IMR-90 (cell line): Measurements from ENCODE around the gene AKR1C2.
"Not testable (repeated sequence)": the region's sequence is repeated elsewhere in the genome, so short reads cannot be mapped to it uniquely, and the experiment has no call there.

Source experiments
- BHLHE40 ChIP-seq: fragments of 150-350 bp; IDR thresholded peaks from 2 replicates; pipeline ENCODE4 v1.6.1; 2016; ENCODE audit warnings: mild to moderate bottlenecking, low read depth, low read length
- CEBPB ChIP-seq: IDR thresholded peaks from 2 replicates; pipeline ENCODE4 v1.6.1; 2012; ENCODE audit warnings: low read depth, low read length, improper control_type of control experiment
- MXI1 ChIP-seq: IDR thresholded peaks from 2 replicates; pipeline ENCODE4 v1.6.1; 2012; ENCODE audit warnings: low read depth, mild to moderate bottlenecking, low read length, moderate library complexity, borderline replicate concordance
- POLR2A ChIP-seq: IDR thresholded peaks from 2 replicates; pipeline ENCODE4 v1.6.1; 2012; ENCODE audit warnings: mild to moderate bottlenecking, low read depth, low read length
- RAD21 ChIP-seq: IDR thresholded peaks from 2 replicates; pipeline ENCODE4 v1.6.1; 2012; ENCODE audit warnings: low read length, improper control_type of control experiment
- RCOR1 ChIP-seq: IDR thresholded peaks from 2 replicates; pipeline ENCODE4 v1.6.1; 2012; ENCODE audit warnings: mild to moderate bottlenecking, low read length, improper control_type of control experiment; ENCODE audit not compliant: insufficient replicate concordance
- RFX5 ChIP-seq: IDR thresholded peaks from 2 replicates; pipeline ENCODE4 v1.8.0; 2012; ENCODE audit warnings: low read depth, mild to moderate bottlenecking, low read length, moderate library complexity
- SMC3 ChIP-seq: fragments of 150-350 bp; IDR thresholded peaks from 2 replicates; pipeline ENCODE4 v1.6.1; 2016; ENCODE audit warnings: low read depth, mild to moderate bottlenecking, antibody characterized with exemption, low read length, moderate library complexity
- TF ChIP-seq, protein P1 (sequence below): conservative IDR thresholded peaks from 2 replicates; pipeline ENCODE4 v1.5.1; 2012; ENCODE audit warnings: mild to moderate bottlenecking, low read depth, low read length, improper control_type of control experiment
- TF ChIP-seq, protein P2 (sequence below): fragments of 150-350 bp; IDR thresholded peaks from 2 replicates; pipeline ENCODE4 v1.6.1; 2017; ENCODE audit warnings: mild to moderate bottlenecking, antibody characterized with exemption, low read length, low read depth
- TF ChIP-seq, protein P3 (sequence below): fragments of 150-350 bp; IDR thresholded peaks from 2 replicates; pipeline ENCODE4 v1.6.1; 2016; ENCODE audit warnings: low read depth, mild to moderate bottlenecking, low read length, moderate library complexity, borderline replicate concordance

DNA sequence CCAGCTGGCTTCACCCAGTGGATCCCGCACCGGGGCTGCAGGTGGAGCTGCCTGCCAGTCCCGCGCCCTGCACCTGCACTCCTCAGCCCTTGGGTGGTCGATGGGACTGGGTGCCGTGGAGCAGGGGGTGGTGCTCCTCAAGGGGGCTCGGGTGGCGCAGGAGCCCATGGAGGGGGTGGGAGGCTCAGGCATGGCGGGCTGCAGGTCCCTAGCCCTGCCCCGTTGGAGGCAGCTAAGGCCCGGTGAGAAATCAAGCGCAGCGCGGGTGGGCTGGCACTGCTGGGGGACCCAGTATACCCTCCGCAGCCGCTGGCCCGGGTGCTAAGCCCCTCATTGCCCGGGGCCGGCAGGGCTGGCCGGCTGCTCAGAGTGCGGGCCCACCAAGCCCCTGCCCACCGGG lies 28.8 kb upstream of the AKR1C2 start:
- TF ChIP-seq CEBPB, POLR2A, BHLHE40, MXI1, RFX5, RAD21, SMC3, RCOR1: not testable (repeated sequence)
- TF ChIP-seq, protein P1, sequence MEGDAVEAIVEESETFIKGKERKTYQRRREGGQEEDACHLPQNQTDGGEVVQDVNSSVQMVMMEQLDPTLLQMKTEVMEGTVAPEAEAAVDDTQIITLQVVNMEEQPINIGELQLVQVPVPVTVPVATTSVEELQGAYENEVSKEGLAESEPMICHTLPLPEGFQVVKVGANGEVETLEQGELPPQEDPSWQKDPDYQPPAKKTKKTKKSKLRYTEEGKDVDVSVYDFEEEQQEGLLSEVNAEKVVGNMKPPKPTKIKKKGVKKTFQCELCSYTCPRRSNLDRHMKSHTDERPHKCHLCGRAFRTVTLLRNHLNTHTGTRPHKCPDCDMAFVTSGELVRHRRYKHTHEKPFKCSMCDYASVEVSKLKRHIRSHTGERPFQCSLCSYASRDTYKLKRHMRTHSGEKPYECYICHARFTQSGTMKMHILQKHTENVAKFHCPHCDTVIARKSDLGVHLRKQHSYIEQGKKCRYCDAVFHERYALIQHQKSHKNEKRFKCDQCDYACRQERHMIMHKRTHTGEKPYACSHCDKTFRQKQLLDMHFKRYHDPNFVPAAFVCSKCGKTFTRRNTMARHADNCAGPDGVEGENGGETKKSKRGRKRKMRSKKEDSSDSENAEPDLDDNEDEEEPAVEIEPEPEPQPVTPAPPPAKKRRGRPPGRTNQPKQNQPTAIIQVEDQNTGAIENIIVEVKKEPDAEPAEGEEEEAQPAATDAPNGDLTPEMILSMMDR, result not testable (repeated sequence)
- TF ChIP-seq, protein P2, sequence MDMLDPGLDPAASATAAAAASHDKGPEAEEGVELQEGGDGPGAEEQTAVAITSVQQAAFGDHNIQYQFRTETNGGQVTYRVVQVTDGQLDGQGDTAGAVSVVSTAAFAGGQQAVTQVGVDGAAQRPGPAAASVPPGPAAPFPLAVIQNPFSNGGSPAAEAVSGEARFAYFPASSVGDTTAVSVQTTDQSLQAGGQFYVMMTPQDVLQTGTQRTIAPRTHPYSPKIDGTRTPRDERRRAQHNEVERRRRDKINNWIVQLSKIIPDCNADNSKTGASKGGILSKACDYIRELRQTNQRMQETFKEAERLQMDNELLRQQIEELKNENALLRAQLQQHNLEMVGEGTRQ, result not testable (repeated sequence)
- TF ChIP-seq, protein P3, sequence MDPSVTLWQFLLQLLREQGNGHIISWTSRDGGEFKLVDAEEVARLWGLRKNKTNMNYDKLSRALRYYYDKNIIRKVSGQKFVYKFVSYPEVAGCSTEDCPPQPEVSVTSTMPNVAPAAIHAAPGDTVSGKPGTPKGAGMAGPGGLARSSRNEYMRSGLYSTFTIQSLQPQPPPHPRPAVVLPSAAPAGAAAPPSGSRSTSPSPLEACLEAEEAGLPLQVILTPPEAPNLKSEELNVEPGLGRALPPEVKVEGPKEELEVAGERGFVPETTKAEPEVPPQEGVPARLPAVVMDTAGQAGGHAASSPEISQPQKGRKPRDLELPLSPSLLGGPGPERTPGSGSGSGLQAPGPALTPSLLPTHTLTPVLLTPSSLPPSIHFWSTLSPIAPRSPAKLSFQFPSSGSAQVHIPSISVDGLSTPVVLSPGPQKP, result not testable (repeated sequence)
